K562 (cell line): ENCODE results near the gene PBX4. TPM values are rescaled to one million over a fixed set of nuclear protein-coding genes. Genes with fewer than 3 reads are reported as not detected.
A peak's percentile ranks its signal among the peaks of the same experiment; 100 is the strongest.

Experiments
- BHLHE40 ChIP-seq: IDR thresholded peaks from 2 replicates; pipeline ENCODE4 v1.6.1; 2011; ENCODE audit warnings: low read length, improper control_type of control experiment
- GTF2E2 ChIP-seq: fragments of 200-800 bp; sonication (Bioruptor generic); IDR thresholded peaks from 2 replicates; pipeline ENCODE4 v1.6.1; 2016; ENCODE audit warnings: missing genetic modification characterization, missing compliant biosample characterization
- HDAC6 ChIP-seq: IDR thresholded peaks from 2 replicates; pipeline ENCODE4 v1.6.1; 2012; ENCODE audit warnings: low read depth, mild to moderate bottlenecking, control low read depth, inconsistent platforms, low read length, moderate library complexity
- MYC ChIP-seq, 2 experiments: fragments of 250-450 bp in 1 of 2; sonication (Bioruptor Pico) in 1 of 2; IDR thresholded peaks; 2 replicates each; pipeline versions ENCODE4 v1.5.1 to v1.6.1; 2012 to 2021; ENCODE audit warnings: low read depth in 2 of 2, borderline replicate concordance in 1 of 2, improper control_type of control experiment in 1 of 2, low read length in 1 of 2, mild to moderate bottlenecking in 1 of 2, moderate library complexity in 1 of 2
- NFE2 ChIP-seq: IDR thresholded peaks from 2 replicates; pipeline ENCODE4 v1.6.1; 2014; ENCODE audit warnings: antibody characterized with exemption, low read depth
- PHTF2 ChIP-seq: fragments of 250-450 bp; sonication (Bioruptor Pico); IDR thresholded peaks from 2 replicates; pipeline ENCODE4 v1.5.0; 2021; ENCODE audit warnings: mild to moderate bottlenecking
- POLR2G ChIP-seq: fragments of 200-400 bp; formaldehyde crosslinking; IDR thresholded peaks from 2 replicates; pipeline ENCODE4 v1.6.1; 2017; ENCODE audit warnings: low read depth, mild to moderate bottlenecking, antibody characterized with exemption, low read length, moderate library complexity
- PRMT5 ChIP-seq: sonication (generic); formaldehyde crosslinking; IDR thresholded peaks from 2 replicates; pipeline ENCODE4 v1.5.0; 2020; ENCODE audit warnings: missing genetic modification reagents
- RAD21 ChIP-seq, 2 experiments: fragments of 250-450 bp in 1 of 2; fragments of 450-650 bp in 1 of 2; sonication (Bioruptor Pico) in 1 of 2; formaldehyde crosslinking in 1 of 2; IDR thresholded peaks in 1 of 2; conservative IDR thresholded peaks in 1 of 2; 2 replicates each; pipeline versions ENCODE4 v1.4.0 to v1.8.0; 2020 to 2022; ENCODE audit warnings: mild to moderate bottlenecking in 2 of 2, moderate library complexity in 1 of 2
- RBM14 ChIP-seq: fragments of 200-400 bp; formaldehyde crosslinking; IDR thresholded peaks from 2 replicates; pipeline ENCODE4 v1.6.1; 2018; ENCODE audit warnings: low read depth, mild to moderate bottlenecking, low read length, moderate library complexity, borderline replicate concordance; ENCODE audit not compliant: insufficient read depth
- SRSF1 ChIP-seq: fragments of 200-400 bp; formaldehyde crosslinking; IDR thresholded peaks from 2 replicates; pipeline ENCODE4 v1.6.1; 2017; ENCODE audit warnings: mild to moderate bottlenecking, low read depth, low read length, moderate library complexity
- TAF1 ChIP-seq: IDR thresholded peaks from 2 replicates; pipeline ENCODE4 v1.6.1; 2011; ENCODE audit warnings: mild to moderate bottlenecking, low read length, moderate library complexity; ENCODE audit not compliant: insufficient read depth, control insufficient read depth, severe bottlenecking; ENCODE audit errors: extremely low read depth
- TARDBP ChIP-seq: fragments of 450-650 bp; IDR thresholded peaks from 2 replicates; pipeline ENCODE4 v1.6.1; 2016
- TGIF2 ChIP-seq: sonication (generic); formaldehyde crosslinking; IDR thresholded peaks from 2 replicates; pipeline ENCODE4 v1.8.1; 2022; ENCODE audit warnings: mild to moderate bottlenecking, missing genetic modification reagents, moderate library complexity
- ZNF561 ChIP-seq: fragments of 450-650 bp; formaldehyde crosslinking; conservative IDR thresholded peaks from 2 replicates; pipeline ENCODE4 v1.4.0; 2020; ENCODE audit warnings: mild to moderate bottlenecking, moderate library complexity
- ZNF75A ChIP-seq: fragments of 450-650 bp; formaldehyde crosslinking; IDR thresholded peaks from 2 replicates; pipeline ENCODE4 v1.4.0; 2020; ENCODE audit warnings: mild to moderate bottlenecking
- ZNF778 ChIP-seq: fragments of 450-650 bp; formaldehyde crosslinking; IDR thresholded peaks from 2 replicates; pipeline ENCODE4 v1.4.0; 2020; ENCODE audit warnings: mild to moderate bottlenecking, moderate library complexity
- ZNF785 ChIP-seq: fragments of 250-450 bp; sonication (Bioruptor Pico); IDR thresholded peaks from 2 replicates; pipeline ENCODE4 v1.4.0; 2020; ENCODE audit warnings: mild to moderate bottlenecking
- polyA plus RNA-seq, 8 experiments: library from polyadenylated mRNA; depleted of rRNA in 4 of 8; stranded (reverse) in 5 of 8; unstranded in 3 of 8; fragments of >200 nt; fragmentation: Nextera tagmentation in 2 of 8; fragmentation: Illumina TruSeq in 1 of 8; extraction: Ambion mirVana in 2 of 8; extraction: Trizol in 1 of 8; gene quantifications; 2 replicates each; pipeline versions ENCODE4 v1.2.1 to v1.2.3, GENCODE V29; 2011 to 2014; ENCODE audit warnings: inconsistent platforms in 1 of 8, missing spikeins in 1 of 8
- total RNA-seq, 7 experiments: library from RNA; depleted of rRNA in 6 of 7; stranded (reverse); fragments of >200 nt in 6 of 7; fragmentation: Illumina TruSeq in 2 of 7; extraction: Trizol in 2 of 7; gene quantifications; 2 replicates each; pipeline versions ENCODE4 v1.2.1 to v1.2.3, GENCODE V29; 2011 to 2021; ENCODE audit warnings: low replicate concordance in 1 of 7
- TF ChIP-seq, protein P1 (sequence below): fragments of 450-650 bp; formaldehyde crosslinking; IDR thresholded peaks from 2 replicates; pipeline ENCODE4 v1.4.0; 2020; ENCODE audit warnings: mild to moderate bottlenecking, mixed read lengths
- TF ChIP-seq, protein P2 (sequence below): fragments of 450-650 bp; formaldehyde crosslinking; IDR thresholded peaks from 2 replicates; pipeline ENCODE4 v1.4.0; 2022; ENCODE audit warnings: missing genetic modification characterization
- TF ChIP-seq, protein P3 (sequence below): fragments of 250-450 bp; sonication (Bioruptor Pico); IDR thresholded peaks from 2 replicates; pipeline ENCODE4 v1.5.1; 2021; ENCODE audit warnings: mild to moderate bottlenecking
- TF ChIP-seq, protein P4 (sequence below): fragments of 450-650 bp; IDR thresholded peaks from 2 replicates; pipeline ENCODE4 v1.6.1; 2016; ENCODE audit warnings: antibody characterized with exemption

The PBX4 gene
- total and polyA plus RNA-seq, 9 of the 15 experiments (the other 6 are each of a cell fraction or from before 2014, with no cell fraction given): 0.11 to 3.8 (median 1.6) TPM; not detected in 1

DNA sequence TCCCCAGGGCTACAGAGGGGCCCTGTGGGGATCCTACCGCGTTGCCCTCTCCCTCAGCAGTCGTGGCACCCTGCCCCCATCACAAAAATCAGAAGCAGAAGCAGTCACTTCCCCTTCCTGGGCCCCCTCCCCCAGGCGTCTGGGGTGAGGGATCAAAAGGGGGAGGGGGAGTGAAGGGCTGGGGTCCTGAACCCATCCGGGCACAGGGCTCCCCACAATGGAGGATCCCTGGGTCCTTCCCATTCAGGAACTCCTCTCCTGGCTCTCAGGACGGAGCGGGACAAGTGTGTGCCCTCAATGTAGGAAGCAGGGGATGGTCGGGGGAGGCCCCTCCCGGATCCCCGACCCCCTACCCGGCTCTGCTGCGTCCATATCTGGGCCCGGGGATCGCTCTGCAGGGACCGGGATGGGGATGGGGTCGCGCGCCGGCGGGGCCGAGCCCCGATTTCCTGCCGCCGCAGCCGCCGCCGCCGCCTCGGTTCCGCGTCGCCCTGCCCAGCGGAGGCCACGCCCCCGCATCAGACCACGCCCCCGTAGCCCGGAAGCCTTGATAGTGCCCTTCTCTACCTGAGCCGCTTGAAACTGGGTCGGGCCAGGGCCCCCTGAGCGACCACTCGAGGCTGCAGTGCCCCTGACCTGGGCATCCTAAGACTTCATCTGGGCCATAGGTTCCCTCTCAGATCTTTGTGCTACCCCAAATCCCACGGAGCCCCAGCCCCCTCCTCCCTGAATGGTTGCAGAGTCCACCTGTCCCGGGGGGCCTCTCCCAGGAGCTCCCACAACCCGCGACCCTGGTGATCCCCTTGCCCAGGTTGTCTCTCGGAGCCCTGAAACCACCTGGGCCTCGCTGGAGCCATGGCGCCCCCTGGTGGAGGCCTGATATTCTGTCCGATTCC, 24.9 kb upstream of the PBX4 start, which contains the start of gene GMIP (continued):
- TF ChIP-seq POLR2G (peak; percentile 90), TAF1 (peak; percentile 35), ZNF75A (CRISPR knock-in tag) (no peak), NFE2 (no peak), MYC (IDR thresholded peaks at IDR 0.05; ENCODE audit: low read depth, low read length) (no peak; the same call in 1 of the 2 replicates), MYC (CRISPR knock-in tag; IDR thresholded peaks at IDR 0.05; ENCODE audit: borderline replicate concordance, low read depth) (no peak), SRSF1 (no peak), ZNF778 (CRISPR knock-in tag) (no peak), PRMT5 (CRISPR knock-in tag) (no peak), ZNF561 (CRISPR knock-in tag) (no peak), RAD21 (CRISPR knock-in tag; conservative IDR thresholded peaks at IDR 0.05 in 1 of 2, IDR thresholded peaks at IDR 0.05 in 1 of 2) (peak; percentile 66 to 77), BHLHE40 (no peak), PHTF2 (no peak), ZNF785 (CRISPR knock-in tag) (no peak), TARDBP (0 out of 2 replicates have a peak, but pooled peaks have one; percentile 51), RBM14 (no peak), TGIF2 (CRISPR knock-in tag) (0 out of 2 replicates have a peak, but pooled peaks have one; percentile 26), GTF2E2 (no peak), HDAC6 (no peak)
- TF ChIP-seq, protein P1, sequence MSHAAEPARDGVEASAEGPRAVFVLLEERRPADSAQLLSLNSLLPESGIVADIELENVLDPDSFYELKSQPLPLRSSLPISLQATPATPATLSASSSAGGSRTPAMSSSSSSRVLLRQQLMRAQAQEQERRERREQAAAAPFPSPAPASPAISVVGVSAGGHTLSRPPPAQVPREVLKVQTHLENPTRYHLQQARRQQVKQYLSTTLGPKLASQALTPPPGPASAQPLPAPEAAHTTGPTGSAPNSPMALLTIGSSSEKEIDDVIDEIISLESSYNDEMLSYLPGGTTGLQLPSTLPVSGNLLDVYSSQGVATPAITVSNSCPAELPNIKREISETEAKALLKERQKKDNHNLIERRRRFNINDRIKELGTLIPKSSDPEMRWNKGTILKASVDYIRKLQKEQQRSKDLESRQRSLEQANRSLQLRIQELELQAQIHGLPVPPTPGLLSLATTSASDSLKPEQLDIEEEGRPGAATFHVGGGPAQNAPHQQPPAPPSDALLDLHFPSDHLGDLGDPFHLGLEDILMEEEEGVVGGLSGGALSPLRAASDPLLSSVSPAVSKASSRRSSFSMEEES (CRISPR knock-in tag): no peak
- TF ChIP-seq, protein P2, sequence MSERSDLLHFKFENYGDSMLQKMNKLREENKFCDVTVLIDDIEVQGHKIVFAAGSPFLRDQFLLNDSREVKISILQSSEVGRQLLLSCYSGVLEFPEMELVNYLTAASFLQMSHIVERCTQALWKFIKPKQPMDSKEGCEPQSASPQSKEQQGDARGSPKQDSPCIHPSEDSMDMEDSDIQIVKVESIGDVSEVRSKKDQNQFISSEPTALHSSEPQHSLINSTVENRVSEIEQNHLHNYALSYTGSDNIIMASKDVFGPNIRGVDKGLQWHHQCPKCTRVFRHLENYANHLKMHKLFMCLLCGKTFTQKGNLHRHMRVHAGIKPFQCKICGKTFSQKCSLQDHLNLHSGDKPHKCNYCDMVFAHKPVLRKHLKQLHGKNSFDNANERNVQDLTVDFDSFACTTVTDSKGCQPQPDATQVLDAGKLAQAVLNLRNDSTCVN (CRISPR knock-in tag): no peak
- TF ChIP-seq, protein P3, sequence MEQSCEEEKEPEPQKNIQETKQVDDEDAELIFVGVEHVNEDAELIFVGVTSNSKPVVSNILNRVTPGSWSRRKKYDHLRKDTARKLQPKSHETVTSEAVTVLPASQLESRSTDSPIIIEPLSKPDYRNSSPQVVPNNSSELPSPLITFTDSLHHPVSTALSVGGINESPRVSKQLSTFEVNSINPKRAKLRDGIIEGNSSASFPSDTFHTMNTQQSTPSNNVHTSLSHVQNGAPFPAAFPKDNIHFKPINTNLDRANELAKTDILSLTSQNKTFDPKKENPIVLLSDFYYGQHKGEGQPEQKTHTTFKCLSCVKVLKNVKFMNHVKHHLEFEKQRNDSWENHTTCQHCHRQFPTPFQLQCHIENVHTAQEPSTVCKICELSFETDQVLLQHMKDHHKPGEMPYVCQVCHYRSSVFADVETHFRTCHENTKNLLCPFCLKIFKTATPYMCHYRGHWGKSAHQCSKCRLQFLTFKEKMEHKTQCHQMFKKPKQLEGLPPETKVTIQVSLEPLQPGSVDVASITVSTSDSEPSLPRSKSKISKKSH (CRISPR knock-in tag): no peak
- TF ChIP-seq, protein P4, sequence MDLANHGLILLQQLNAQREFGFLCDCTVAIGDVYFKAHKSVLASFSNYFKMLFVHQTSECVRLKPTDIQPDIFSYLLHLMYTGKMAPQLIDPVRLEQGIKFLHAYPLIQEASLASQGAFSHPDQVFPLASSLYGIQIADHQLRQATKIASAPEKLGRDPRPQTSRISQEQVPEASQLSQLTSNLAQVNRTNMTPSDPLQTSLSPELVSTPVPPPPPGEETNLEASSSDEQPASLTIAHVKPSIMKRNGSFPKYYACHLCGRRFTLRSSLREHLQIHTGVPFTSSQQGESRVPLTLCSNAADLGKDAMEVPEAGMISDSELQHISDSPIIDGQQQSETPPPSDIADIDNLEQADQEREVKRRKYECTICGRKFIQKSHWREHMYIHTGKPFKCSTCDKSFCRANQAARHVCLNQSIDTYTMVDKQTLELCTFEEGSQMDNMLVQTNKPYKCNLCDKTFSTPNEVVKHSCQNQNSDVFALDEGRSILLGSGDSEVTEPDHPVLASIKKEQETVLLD: peak; percentile 64; the same call in 1 of the 2 replicates
